NCI-H1694 (cell line): Measurements from ENCODE around the gene SYTL5.

Source experiments
- DNase-seq: peaks from one replicate; lab custom pipeline; 2025; lab: John Stamatoyannopoulos, UW

The SYTL5 gene

GRCh38 chrX:38028300-38028699 lies 21.9 kb downstream of the SYTL5 start:
- DNase-seq, result no peak

- DNase-seq, result no peak
Observed at GRCh38 chrX:38036466-38036865, 30.1 kb downstream of the SYTL5 start.

DNA sequence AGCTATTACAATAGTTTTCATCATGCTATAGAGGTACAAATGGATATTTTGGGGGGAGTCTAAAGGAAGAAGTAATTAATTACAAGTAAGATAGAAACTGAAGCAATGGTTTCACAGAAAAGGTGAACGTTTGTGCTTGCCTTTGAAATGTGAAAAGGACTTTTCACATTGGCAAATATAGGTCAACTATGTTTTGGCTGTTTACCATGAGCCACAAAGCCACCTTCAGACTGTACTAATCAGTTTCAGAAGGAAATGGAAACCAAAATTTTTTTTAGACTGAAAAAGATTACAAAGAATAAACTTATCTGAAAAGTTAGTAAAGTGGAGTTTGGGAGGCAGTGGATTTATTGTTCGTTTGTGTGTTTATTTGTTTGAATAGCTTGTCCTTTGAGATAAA lies 32.1 kb downstream of the SYTL5 start:
- no peak for DNase-seq

- no peak for DNase-seq
Observed at GRCh38 chrX:38041237-38041636, 34.9 kb downstream of the SYTL5 start.

- DNase-seq, result no peak
Observed at GRCh38 chrX:38044701-38045100, 38.3 kb downstream of the SYTL5 start.

DNA sequence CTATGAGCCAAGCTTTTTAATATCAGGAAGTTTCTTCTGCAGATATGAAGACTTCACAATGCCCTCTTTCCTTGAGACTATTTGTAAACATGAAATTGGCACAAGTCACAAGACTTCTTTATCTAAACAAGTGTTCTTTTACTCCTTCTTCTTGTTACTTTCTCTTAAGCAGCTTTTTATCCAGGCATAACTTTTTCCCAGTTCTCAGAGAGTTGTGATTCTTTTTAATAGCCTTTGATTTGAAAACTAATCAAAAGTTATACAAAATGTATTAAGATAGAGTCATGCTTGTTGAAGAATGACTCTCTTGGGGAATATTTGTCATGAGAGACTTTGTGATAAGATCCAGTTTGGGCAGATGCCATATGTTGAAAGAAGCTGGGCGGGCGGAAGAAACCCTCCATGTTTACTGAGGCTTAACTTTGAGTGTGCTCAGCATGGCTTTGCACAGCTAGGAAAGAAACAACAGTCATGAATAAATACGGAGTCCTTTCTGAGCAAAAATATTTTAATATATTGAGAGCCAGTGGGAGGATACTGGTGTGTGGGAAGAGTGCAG lies 39.3 kb downstream of the SYTL5 start:
- DNase-seq, result no peak

- no peak for DNase-seq
Observed at GRCh38 chrX:38048886-38049285, 42.5 kb downstream of the SYTL5 start.

- DNase-seq, result no peak
Observed at GRCh38 chrX:38050806-38051205, 44.5 kb downstream of the SYTL5 start.

DNA sequence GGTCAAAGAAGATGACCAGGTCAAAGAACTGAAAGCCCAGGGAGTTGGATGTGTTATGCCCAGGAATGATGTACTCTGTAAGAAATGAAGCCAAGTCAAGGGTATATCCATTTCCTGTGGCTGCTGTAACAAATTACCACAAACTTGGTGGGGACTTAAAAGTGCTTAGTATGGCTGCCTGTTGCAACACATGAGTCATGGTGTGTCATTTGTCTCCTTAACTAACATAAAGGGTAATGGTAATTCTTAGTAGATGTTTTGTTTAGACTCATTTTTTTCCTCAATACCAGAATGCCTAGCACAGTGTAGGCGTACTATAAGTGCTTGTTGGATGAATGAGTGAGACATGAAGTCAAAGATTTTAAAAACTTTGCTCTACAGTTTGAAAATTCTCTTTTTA lies 45.7 kb downstream of the SYTL5 start:
- DNase-seq, result no peak

DNA sequence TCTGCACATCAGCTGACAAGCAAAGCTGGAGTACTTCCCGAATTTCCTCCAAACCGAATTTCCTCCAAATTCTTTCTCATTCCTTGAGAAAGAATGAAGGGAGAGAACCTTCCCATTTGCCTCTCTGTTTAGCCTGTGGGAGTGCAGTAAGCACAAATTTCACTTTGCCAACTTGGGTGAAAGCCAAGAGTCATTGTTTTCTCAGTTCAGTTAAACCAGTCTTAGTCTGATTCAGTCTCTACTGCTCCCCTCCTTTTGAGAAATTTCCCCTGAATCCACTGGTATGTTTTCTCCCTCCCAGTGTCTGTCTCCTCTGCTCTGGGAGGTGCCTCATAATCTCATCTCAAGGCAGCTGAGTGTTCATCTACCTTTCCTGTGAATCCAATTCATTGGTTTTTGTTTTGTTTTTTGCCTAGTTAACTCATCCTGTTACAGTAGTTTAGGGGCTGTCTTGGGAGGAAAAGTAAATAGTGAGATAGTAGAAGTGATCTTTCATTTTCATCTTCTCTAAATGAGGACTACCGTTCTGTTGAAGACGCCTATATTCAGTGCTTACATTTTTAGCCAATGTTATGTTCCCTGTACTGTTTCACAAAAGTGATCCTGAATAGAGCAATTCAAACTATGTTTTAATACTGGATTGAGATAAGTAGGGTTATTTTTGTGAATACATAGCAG lies 49.0 kb downstream of the SYTL5 start:
- DNase-seq, result no peak

GRCh38 chrX:38060331-38060878 lies 54.1 kb downstream of the SYTL5 start:
- no peak for DNase-seq

GRCh38 chrX:38061335-38061734 lies 55.0 kb downstream of the SYTL5 start:
- no peak for DNase-seq

DNA sequence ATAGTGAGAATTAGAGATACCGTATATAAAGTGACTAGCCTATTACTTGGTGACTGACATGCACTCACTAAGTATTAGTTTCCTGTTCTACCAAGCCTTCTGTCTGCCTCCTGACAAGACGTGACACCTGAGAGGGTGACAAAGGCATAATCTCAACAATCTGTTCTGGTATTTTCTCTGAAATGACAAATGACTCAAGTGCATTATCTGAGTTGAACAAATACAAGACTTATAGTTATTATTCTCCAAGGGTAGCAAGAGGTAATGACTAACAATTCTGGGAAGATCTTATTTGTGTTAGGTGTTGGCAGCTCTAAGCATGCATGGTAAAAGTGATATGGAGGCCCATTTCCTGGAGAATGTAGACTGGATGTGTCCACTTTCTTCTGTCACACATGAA lies 60.6 kb downstream of the SYTL5 start:
- DNase-seq, result no peak

DNA sequence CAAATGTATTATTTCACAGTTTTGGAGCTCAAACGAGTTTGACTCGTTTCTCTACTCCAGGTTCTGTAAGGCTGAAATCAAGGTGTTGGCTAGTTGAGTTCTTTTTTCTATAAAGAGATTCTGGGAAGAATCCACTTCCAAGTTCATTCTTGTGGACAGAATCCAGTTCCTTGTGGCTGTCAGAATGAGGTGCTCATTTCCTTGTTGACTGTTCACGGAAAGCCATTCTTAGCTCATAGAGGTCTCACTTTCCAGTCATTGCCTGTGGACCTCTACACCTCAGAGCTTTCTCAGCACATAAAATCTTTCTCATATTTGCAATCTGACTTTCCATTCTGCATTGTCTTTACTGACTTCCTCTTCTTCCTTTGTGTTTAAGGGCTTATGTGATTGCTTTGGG lies 62.9 kb downstream of the SYTL5 start:
- DNase-seq, result no peak

DNA sequence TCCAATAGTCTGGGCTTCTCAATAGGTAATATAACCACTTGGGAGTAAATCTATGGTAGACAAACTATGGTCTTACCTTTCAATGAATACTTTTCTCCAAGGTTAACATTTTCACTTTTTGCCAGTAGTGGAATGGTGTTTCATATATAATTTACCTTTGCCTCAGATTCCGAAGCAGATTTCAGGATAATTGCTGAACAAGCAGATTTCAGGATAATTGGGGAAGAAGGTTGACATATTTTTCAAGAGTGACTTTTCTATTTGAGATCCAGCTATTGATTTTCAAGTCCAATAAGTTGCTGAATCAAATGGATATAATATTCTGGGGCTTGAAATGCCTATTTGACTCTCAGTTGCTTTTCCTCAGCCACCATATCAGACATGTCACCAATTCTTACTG lies 63.6 kb downstream of the SYTL5 start:
- DNase-seq, result no peak

DNA sequence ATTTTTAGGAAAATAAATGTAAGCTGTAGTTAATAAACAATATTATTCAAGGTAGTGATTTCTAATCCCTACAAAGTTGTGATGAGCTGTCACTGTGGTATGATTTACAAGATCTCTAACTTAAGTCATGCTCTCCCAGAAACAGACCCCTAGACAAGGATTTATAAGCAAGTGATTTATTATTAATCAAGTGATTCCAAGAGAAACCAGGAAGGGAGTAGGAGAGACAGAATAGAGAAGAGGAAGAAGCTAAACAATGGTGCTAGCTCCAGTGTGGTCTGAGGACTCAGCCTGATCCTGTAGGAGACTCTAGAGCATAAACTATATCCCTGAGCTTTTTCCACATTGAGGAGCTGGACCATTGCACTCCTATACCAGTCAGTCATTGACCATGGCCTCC lies 73.1 kb downstream of the SYTL5 start:
- no peak for DNase-seq

DNA sequence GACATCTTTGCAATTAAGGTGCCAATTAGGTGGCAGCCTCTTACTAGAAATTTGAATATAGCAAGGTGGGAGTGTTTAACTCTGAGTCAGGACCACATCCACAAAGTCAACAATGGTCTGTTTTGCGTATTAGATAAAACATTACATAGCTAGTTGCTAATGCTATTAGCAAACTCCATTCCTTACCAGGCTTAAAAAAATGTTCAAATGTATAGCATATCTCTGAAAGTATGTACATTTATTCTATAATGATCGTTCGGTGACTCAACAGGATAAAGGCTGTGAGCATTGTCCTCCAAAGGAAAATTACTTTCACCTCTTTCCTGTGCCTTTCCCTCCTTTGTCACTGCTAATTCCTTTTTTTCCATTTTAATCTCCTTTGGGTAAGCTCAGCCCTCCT lies 74.5 kb downstream of the SYTL5 start:
- DNase-seq, result no peak

GRCh38 chrX:38081909-38082308 lies 75.6 kb downstream of the SYTL5 start:
- no peak for DNase-seq

DNA sequence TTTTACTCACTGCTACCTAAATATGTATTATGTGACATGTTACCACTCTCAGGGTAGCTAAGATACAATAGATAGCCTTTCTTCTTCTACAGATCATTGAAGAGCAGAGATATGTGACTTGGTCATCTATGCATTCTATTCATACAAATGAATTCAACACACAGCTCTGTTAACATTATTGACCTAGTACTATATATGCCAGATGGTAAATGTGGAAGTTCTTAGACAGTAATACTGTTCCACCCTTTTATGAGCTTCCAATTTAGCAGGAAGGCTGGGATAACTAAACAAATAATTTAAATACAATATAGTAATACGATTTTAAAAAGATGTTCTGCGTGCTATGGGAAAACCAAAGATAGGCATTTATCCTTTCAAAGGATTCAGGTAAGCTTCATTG lies 76.0 kb downstream of the SYTL5 start:
- no peak for DNase-seq

DNA sequence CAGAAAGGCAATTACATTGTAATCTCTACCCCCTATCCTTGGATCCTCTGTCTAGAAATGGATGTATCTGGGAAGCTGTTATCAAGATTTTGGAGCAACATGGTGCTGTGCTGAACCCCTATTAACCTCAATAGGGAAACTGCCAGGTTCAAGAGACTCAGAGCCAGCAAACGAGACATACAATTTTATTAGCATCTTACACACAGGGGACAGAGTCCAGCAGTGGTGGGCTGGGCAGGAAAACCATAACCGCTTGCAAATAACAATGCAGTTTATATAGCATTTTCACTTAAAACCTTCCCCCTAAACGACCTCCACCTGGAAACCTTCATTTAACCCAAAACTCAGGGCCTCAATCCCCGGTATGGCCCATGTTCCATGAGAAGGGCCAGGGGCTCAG lies 79.5 kb downstream of the SYTL5 start:
- DNase-seq, result no peak

DNA sequence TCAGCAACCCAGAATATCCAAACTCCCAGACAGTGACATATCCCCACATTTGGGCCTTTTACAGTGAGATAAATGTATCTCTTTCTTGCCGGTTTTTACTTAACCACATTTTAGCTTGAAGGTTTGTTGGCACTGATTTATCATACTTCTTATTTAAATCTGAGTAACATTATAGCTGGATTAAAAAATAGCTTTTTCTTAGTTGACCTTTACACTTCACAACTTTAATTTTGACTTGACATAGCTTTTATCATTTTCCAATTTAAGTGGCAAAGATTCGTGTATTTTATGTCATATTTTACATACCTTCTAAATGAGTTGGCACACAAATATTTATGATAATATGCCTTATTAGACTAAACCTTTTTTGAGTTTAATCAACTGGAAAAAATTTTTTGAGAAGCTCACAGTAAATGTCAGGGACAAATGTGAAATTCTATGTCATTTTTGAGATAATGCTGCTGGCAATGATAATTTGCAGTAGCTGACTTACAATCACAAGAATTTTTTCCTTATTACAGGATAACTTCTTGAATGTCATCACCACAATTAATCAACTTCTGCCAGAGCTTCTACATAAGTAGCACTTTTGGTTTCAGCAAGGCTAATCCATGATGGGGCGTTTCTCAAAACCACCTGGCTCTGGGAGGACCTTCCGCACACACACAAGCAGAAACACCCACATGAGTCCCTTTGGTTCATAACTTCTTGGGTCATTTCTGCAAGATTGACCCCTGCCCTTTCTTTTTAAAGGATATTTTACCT lies 80.3 kb downstream of the SYTL5 start:
- DNase-seq, result no peak

DNA sequence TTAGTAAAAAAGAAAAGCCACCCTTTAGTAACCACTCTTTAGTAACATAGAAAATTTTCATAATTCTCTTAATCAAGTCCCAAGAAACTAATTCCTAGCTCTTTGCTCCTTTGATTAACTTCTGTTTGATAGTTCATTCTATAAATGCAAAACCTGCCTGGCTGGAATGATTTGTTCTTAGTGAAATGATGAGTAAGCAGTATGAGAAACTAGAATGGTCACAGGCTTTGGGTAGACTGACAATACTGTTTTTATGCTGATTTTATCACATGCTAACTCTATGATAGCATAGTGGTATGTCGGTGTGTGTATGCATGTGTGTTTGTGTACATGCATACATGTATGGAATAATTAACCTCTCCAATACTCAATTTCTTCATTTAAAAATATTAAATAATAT lies 81.2 kb downstream of the SYTL5 start:
- no peak for DNase-seq
